HG03064 (cell line): Measurements from ENCODE around the gene SRA1.
A peak's percentile ranks its signal among the peaks of the same experiment; 100 is the strongest.

ENCODE experiments used
- ATAC-seq: cut with Tn5 transposase; IDR thresholded peaks from one replicate; pipeline ENCODE4 v1.9.1; 2021; ENCODE audit warnings: low read depth; ENCODE audit not compliant: unreplicated experiment

The SRA1 gene

DNA sequence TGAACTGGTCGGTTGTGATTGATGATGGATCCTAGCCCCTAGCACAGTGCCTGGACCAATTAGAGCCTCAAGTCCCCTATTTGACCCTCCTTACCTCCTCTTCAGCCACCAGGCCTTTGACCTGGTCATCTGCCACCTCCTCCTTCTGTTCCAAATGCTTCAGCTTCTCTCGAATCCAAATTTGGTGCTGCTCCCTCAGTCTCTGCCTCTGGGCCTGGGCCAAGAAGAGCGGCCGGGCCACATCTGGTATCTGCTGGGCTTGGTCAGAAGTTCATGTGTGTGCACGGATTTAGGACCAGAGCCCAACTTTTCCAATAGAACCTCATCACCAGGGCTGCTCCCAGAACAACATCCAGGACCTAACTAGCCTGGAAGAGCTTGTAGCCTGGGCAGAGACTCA lies 13.8 kb upstream of the SRA1 start:
- no peak for ATAC-seq

DNA sequence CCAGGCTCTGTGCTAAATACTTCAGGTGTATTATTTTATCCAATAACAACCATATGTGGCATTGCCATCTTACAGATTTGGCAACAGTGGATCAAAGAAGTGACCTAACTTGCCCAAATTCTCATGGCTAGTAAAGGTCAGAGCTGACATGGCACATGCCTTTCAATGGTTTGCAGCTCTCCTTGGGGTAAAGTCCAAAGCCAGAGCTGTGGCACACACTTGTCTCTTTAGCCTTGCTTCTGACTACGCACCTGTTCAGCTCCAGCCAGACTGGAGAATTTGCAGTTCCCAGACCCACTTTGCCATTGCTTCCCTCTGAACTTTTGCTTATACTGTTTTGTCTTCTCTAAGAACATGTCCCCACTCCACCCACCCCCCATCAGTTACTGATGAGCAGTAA lies 13.2 kb upstream of the SRA1 start:
- no peak for ATAC-seq

DNA sequence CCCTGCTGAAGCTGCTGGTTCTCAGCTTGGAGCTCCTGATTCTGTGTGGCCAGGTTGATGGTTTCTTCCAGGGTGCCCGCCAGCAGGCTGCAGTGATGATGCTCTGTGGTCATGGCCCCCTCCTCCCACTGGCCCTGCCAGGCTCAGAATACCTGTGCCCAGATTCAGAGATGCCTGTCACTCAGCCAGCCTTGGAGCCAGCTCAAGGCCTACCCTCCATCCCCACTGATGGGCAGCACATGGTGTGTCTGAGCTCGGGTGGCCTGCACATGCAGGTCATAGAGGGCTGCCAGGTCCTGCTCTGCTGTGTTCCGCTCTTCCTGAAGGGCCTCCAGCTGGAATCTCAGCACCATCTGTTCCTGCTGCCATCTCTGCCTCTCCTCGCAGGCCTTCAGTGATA lies 12.8 kb upstream of the SRA1 start:
- no peak for ATAC-seq

DNA sequence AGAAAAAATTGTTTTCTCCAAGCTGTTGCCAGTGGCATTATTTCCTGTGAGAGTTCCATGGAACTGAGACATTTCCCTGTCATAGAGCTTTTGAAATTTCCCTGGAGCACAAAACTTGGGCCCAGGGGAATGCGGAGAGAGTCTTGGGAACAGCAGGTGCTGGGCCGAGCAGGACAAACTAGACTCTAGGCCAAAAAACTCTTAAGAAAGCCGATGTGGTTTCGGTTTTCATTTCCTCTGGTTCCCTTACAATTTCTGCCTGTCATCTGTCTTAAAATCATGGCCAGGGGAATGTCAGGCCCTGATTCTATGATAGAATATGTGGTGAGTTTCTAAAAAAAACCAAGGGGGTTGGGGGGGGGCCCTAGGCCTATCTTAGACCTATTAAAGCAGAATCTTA lies 11.9 kb upstream of the SRA1 start:
- ATAC-seq, result no peak

DNA sequence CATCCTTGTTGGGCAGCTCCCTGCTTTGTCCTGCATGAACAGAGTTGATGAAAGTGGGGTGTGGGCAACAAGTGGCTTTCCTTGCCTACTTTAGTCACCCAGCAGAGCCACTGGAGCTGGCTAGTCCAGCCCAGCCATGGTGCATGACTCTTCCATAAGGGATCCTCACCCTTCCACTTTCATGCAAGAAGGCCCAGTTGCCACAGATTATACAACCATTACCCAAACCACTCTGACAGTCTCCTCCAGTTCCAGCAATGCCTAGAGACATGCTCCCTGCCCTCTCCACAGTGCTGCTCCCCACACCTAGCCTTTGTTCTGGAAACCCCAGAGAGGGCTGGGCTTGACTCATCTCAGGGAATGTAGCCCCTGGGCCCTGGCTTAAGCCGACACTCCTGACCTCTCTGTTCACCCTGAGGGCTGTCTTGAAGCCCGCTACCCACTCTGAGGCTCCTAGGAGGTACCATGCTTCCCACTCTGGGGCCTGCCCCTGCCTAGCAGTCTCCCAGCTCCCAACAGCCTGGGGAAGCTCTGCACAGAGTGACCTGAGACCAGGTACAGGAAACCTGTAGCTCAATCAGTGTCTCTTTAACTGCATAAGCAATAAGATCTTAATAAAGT lies 11.3 kb upstream of the SRA1 start:
- no peak for ATAC-seq

GRCh38 chr5:140567871-140568270 lies 10.6 kb upstream of the SRA1 start:
- ATAC-seq, result no peak

GRCh38 chr5:140567136-140567818 lies 10.0 kb upstream of the SRA1 start:
- no peak for ATAC-seq

GRCh38 chr5:140566665-140567064 lies 9.4 kb upstream of the SRA1 start:
- no peak for ATAC-seq

GRCh38 chr5:140565780-140566095 lies 8.5 kb upstream of the SRA1 start:
- ATAC-seq, result no peak

DNA sequence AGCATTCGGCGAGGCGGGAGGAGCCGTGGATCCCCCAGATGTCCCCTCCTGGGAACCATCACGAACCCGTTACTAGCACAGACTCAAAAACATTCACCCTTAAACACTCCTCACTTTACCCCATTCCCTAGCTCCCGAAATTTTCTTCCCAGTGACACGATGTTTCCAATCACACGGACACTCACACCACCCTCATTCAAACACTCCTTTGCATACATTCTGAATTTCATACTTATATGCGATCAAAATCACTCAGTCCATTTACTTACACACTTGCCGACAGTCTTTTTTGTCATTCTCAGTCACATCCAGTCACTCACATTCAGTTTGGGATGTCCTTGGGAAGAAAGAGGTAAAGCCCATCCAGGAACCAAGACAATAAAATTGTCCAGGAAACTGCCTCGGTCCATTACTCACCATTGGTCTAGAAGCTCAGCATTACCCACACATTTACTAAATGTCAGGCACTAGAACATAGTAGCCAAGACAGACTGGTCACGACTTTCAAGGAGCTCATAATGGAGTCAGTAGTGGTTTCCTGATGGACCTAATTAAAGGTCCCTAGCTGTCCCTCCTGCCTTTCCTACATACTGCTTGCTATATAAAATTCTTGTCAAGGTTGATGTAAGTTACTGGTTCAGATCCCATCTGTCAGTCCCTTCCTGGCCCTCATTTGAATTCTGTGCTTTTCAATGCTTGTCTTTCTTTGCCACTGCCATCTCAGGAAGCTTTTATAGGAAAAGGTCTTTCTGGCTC lies 7.9 kb upstream of the SRA1 start:
- ATAC-seq, result peak; percentile 8

DNA sequence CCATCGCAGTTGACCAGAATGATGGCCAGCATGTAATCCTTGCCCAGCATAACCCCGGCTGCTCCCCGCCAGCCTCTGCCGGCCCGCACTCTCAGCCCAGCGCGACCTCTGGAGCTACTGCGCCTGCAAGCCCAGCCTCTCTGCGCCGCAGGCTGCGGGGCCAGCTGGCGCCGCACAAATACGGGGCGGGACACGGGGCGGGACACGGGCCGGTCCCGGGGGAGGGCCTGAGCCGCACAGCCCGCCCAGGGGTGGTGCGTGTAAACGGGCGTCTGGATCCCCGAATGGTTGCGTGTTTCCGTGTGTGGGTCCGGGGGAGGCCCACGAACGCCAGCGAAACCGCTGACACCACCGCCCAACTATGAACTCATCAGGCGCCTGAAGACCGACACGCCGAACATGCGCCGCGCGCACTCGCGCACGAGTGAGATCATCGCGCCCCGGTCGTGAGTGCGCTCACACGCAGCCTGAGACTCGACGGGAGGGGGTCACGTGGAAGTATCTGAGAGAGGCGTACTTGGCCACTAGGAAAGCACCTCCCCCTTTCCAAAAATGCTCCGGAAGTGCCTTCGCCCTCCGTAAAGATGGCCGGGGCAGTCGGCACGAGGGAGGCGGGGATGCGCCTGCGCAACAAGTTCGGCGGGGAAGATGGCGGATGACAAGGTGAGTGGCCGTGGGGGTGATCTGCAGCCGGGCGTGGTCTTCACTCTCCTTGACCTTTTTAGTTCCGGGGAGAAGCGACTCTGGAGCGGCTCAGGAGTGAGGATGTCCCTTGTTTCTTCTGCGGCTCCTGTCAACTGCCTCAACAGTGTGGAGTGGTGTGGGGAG lies 7.1 kb upstream of the SRA1 start, which contains the start of the genes APBB3 and SLC35A4:
APBB3 (minus strand) TSS at position 403 of the 828 bp plus-strand sequence; CDS start at position 50, 353 bp downstream.
SLC35A4 (plus strand) TSS at position 633 of the 828 bp plus-strand sequence. CDS start 2,342 bp downstream, outside the sequence.
- ATAC-seq, result peak; percentile 84

- ATAC-seq, result no peak
These were observed 6.3 kb upstream of the SRA1 start for GRCh38 chr5:140563596-140563995.

DNA sequence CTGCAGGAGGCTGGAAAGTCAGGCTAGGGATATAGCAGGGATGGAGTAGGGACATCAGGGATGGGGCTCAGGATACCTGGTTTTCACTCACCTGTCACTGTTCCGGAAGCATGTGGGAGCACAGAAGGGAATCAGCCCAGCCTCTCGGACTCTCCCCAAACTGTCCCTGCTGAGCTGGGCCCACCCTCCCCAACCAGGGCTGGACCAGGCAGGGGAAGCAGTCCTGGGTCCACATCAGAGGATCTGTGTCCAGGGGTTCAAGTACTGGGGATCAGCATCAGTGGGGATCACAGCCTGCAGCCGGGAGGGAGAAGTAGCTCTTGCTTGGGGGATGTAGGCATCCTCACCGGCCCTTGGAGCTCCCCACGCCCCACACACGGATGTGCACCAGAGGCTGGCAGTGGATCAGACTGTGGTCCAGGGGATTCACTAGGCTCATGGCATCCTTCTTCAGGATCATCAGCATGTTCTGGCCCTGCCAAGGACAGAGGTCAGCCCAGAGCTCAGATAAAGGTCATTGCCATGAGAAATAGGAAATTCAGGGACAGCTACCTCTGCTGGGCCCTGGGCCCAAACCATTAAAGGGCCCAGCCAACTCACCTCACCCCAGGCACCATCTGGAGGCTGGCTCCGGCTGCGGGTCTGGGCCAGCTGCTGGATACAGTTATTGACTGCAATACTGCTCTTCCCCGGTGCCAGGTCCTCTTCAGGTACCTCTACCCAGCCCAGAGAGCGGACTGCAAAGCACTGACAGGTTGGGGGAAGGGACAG lies 4.7 kb upstream of the SRA1 start:
- no peak for ATAC-seq

DNA sequence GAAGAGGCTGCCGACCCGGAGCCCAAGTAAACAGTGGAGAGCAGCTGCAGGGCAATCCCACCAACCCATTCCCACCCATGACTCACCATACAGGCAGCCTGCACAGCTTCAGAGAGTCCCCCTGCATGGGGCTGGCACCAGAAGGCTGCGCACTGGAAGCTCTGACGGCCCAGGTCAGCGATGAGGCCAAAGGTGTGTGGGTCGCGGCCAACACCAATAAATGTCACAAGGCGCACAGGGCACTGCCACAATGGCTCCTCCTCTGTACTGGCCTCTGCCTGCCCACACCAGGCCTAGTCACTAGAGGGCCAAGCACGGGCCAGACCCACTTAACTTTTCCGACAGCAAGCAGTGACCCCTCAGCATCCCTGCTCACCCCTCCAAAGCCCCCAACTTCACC lies 3.0 kb upstream of the SRA1 start:
- no peak for ATAC-seq

GRCh38 chr5:140558542-140558941 lies 1.3 kb upstream of the SRA1 start:
- ATAC-seq, result no peak

GRCh38 chr5:140557965-140558364 lies 692 bp upstream of the SRA1 start:
- ATAC-seq, result no peak

GRCh38 chr5:140556438-140556837 lies 835 bp downstream of the SRA1 start:
- ATAC-seq, result no peak

- ATAC-seq, result no peak
These were observed 1.4 kb downstream of the SRA1 start for GRCh38 chr5:140555747-140556312.

DNA sequence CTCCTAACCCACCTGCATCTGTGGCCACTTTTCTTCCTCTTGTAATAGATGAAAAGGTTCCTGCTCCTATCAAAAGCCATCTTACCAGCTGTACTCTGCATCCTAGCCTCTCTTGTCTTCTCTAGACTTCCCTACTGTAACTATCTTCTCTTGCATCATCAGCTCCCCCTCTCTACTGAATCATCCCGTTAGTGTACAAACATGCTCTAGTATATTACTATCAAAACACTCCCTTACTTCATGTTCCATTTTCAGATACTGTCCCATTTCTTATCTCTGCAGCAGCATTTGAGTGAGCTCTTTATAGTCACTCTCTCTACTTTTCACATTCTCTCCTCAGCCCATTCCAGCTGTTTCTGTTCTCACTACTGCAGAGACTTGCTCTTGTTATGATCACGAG lies 2.8 kb downstream of the SRA1 start:
- no peak for ATAC-seq

- ATAC-seq, result no peak
These were observed 3.6 kb downstream of the SRA1 start for GRCh38 chr5:140553657-140554056.
